ENCODE measurements around the gene SRPK1. TPM values are rescaled to one million over a fixed set of nuclear protein-coding genes. Genes with fewer than 3 reads are reported as not detected.

SRPK1 gene
- total RNA-seq, 1 experiment from 2014 or later, result 100 TPM

DNA sequence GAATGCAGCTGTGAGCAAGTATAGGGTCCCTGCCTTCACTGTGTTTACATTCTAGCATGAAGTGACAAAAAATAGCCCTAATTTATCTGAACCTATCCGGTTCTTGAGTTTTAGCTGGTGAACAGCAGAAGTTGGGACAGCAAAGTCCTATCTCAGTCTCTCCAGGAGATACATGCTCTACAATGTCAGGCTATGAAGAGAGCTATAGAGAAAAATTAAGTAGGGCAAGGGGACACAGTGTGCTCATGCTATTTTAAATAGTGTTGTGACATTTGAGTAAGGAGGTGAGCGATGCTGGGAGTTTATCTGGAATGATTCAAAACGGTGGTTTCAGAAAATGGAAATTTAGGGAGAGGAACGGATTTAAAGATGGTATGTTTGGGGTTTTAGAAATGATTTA lies 20.4 kb downstream of the SRPK1 start:
- intact Hi-C loops (cut with micrococcal nuclease), result no loop called here
- no peak overlapping the region for H3K4me3 ChIP-seq (ENCODE audit: low read length)
- no peaks in the 10 kb centered on the region for H3K9me3 ChIP-seq (ENCODE audit: low read length)
- no TSS peak for BruUV-seq (replicated peaks)
- no peak overlapping the region for H2AFZ ChIP-seq (ENCODE audit: low read length)
- H3F3A ChIP-seq (ENCODE audit: low read length, unreplicated experiment), result no peaks in the 10 kb centered on the region
- no peak for TF ChIP-seq EZH2 (IDR thresholded peaks at IDR 0.05; ENCODE audit: low read length, unreplicated experiment)
- no peak overlapping the region for H3K4me2 ChIP-seq (ENCODE audit: low read length)
- ChIA-PET POLR2A (ENCODE audit: unreplicated experiment) (no interaction called here), CTCF (no interaction called here)
- H3K9ac ChIP-seq (ENCODE audit: low read length), result no peak overlapping the region
- H3K27me3 ChIP-seq (ENCODE audit: low read length), result no peaks in the 10 kb centered on the region
- no peak for DNase-seq
- H3K27ac ChIP-seq (ENCODE audit: low read length), result no peak overlapping the region
- H3K79me2 ChIP-seq (ENCODE audit: low read length), result peaks cover 97% of the 10 kb centered on the region
- H3K9me2 ChIP-seq (replicated peaks; ENCODE audit: low read length), result no peaks in the 10 kb centered on the region
- H4K20me1 ChIP-seq (ENCODE audit: low read length), result peaks cover 48% of the 10 kb centered on the region
- peaks cover 35% of the 10 kb centered on the region for H3K36me3 ChIP-seq (ENCODE audit: low read depth, low read length)
- ATAC-seq, result no peak
- peaks cover 8% of the 10 kb centered on the region for H3K4me1 ChIP-seq (ENCODE audit: insufficient read depth, low read length)

DNA sequence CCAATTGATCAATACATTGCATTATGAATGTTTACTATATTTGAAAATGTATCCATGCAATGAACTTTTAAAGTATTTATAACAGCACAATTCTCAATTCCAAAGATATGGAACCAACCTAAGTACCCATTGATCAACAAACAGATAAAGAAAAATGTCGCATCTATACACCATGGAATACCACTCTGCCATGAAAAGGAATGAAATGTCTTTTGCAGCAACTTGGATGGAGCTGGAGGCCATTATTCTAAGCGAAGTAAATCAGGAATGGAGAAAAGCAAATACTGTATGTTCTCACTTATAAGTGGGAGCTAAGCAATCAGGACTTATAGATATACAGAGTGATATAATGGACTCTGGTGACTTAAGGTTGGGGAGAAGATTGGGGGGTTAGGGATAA lies 22.9 kb downstream of the SRPK1 start:
- no peak for TF ChIP-seq EZH2phosphoT487 (IDR thresholded peaks at IDR 0.05; ENCODE audit: borderline replicate concordance, low read length)
- TF ChIP-seq EZH2 (IDR thresholded peaks at IDR 0.05; ENCODE audit: low read length, unreplicated experiment), result no peak
- TF ChIP-seq, protein P1, sequence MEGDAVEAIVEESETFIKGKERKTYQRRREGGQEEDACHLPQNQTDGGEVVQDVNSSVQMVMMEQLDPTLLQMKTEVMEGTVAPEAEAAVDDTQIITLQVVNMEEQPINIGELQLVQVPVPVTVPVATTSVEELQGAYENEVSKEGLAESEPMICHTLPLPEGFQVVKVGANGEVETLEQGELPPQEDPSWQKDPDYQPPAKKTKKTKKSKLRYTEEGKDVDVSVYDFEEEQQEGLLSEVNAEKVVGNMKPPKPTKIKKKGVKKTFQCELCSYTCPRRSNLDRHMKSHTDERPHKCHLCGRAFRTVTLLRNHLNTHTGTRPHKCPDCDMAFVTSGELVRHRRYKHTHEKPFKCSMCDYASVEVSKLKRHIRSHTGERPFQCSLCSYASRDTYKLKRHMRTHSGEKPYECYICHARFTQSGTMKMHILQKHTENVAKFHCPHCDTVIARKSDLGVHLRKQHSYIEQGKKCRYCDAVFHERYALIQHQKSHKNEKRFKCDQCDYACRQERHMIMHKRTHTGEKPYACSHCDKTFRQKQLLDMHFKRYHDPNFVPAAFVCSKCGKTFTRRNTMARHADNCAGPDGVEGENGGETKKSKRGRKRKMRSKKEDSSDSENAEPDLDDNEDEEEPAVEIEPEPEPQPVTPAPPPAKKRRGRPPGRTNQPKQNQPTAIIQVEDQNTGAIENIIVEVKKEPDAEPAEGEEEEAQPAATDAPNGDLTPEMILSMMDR (conservative IDR thresholded peaks at IDR 0.05; ENCODE audit: low read depth, low read length), result no peak
- Histone ChIP-seq H3K27me3 (ENCODE audit: low read length) (no peaks in the 10 kb centered on the region), H4K20me1 (ENCODE audit: low read length) (peaks cover 66% of the 10 kb centered on the region), H3K27ac (ENCODE audit: low read length) (no peak overlapping the region), H3K9me3 (ENCODE audit: low read length) (no peaks in the 10 kb centered on the region), H3K4me3 (ENCODE audit: low read length) (no peak overlapping the region), H3F3A (ENCODE audit: low read length, unreplicated experiment) (no peaks in the 10 kb centered on the region), H3K79me2 (ENCODE audit: low read length) (peaks cover 98% of the 10 kb centered on the region), H3K9ac (ENCODE audit: low read length) (no peak overlapping the region), H3K4me2 (ENCODE audit: low read length) (no peak overlapping the region), H3K4me1 (ENCODE audit: insufficient read depth, low read length) (peaks cover 12% of the 10 kb centered on the region), H3K9me2 (replicated peaks; ENCODE audit: low read length) (no peaks in the 10 kb centered on the region), H2AFZ (ENCODE audit: low read length) (no peak overlapping the region), H3K36me3 (ENCODE audit: low read depth, low read length) (peaks cover 26% of the 10 kb centered on the region)
- intact Hi-C loops (cut with micrococcal nuclease), result no loop called here
- DNase-seq (no peak), ATAC-seq (no peak)
- no TSS peak for BruUV-seq (replicated peaks)
- ChIA-PET POLR2A (ENCODE audit: unreplicated experiment) (no interaction called here), CTCF (no interaction called here)

- intact Hi-C loops (cut with micrococcal nuclease), result no loop called here
- no peak overlapping the region for H3K4me3 ChIP-seq (ENCODE audit: low read length)
Measured at GRCh38 chr6:35897486-35897885, 23.4 kb downstream of the SRPK1 start.

More at GRCh38 chr6:35897486-35897885, 23.4 kb downstream of the SRPK1 start:
- ATAC-seq (no peak), DNase-seq (no peak)
- Histone ChIP-seq H3K9me3 (ENCODE audit: low read length) (no peaks in the 10 kb centered on the region), H3K9me2 (replicated peaks; ENCODE audit: low read length) (no peaks in the 10 kb centered on the region), H3K36me3 (ENCODE audit: low read depth, low read length) (peaks cover 23% of the 10 kb centered on the region), H4K20me1 (ENCODE audit: low read length) (peaks cover 63% of the 10 kb centered on the region), H3K27me3 (ENCODE audit: low read length) (no peaks in the 10 kb centered on the region), H3K27ac (ENCODE audit: low read length) (no peak overlapping the region), H3K79me2 (ENCODE audit: low read length) (peaks cover 98% of the 10 kb centered on the region), H3K4me1 (ENCODE audit: insufficient read depth, low read length) (peaks cover 12% of the 10 kb centered on the region), H2AFZ (ENCODE audit: low read length) (no peak overlapping the region), H3K4me2 (ENCODE audit: low read length) (no peak overlapping the region), H3F3A (ENCODE audit: low read length, unreplicated experiment) (no peaks in the 10 kb centered on the region), H3K9ac (ENCODE audit: low read length) (no peak overlapping the region)
- no peak for TF ChIP-seq EZH2 (IDR thresholded peaks at IDR 0.05; ENCODE audit: low read length, unreplicated experiment)
- TF ChIP-seq, protein P1 (conservative IDR thresholded peaks at IDR 0.05; ENCODE audit: low read depth, low read length), result no peak
- no peak for TF ChIP-seq EZH2phosphoT487 (IDR thresholded peaks at IDR 0.05; ENCODE audit: borderline replicate concordance, low read length)
- CTCF ChIA-PET, result no interaction called here
- POLR2A ChIA-PET (ENCODE audit: unreplicated experiment), result no interaction called here
- BruUV-seq (replicated peaks), result no TSS peak

Data from PC-3 (cell line).